SKM-1 treated with dmso at 0.1 percent for 144 hours (cell line): Measurements from ENCODE around the gene KANK2.
"Not testable (repeated sequence)": the region's sequence is repeated elsewhere in the genome, so short reads cannot be mapped to it uniquely, and the experiment has no call there.

Experiments
- DNase-seq: peaks from one replicate; lab custom pipeline; 2025; ENCODE audit not compliant: unreplicated experiment; lab: John Stamatoyannopoulos, UW

Gene KANK2

GRCh38 chr19:11174336-11174735 lies 23.0 kb downstream of the KANK2 start:
- DNase-seq, result no peak

GRCh38 chr19:11173516-11174155 lies 23.7 kb downstream of the KANK2 start:
- no peak for DNase-seq

GRCh38 chr19:11172576-11172975 lies 24.8 kb downstream of the KANK2 start:
- DNase-seq, result no peak

GRCh38 chr19:11171144-11171543 lies 26.2 kb downstream of the KANK2 start:
- no peak for DNase-seq

- DNase-seq, result no peak
Measured at GRCh38 chr19:11169896-11170678, 27.3 kb downstream of the KANK2 start.

- no peak for DNase-seq
Measured at GRCh38 chr19:11168568-11168967, 28.8 kb downstream of the KANK2 start.

- no peak for DNase-seq
Measured at GRCh38 chr19:11166281-11167142, 30.8 kb downstream of the KANK2 start.

GRCh38 chr19:11165486-11166030 lies 31.8 kb downstream of the KANK2 start:
- DNase-seq, result no peak

GRCh38 chr19:11164879-11165406 lies 32.4 kb downstream of the KANK2 start:
- DNase-seq, result no peak

GRCh38 chr19:11164296-11164695 lies 33.0 kb downstream of the KANK2 start:
- DNase-seq, result no peak

GRCh38 chr19:11160440-11160768 lies 36.9 kb downstream of the KANK2 start:
- not testable (repeated sequence) for DNase-seq

GRCh38 chr19:11159598-11160439 lies 37.5 kb downstream of the KANK2 start:
- DNase-seq, result no peak

- peak; percentile 99 for DNase-seq
Measured at GRCh38 chr19:11155373-11156120, 41.8 kb downstream of the KANK2 start, which contains the start of gene SPC24. TSS of gene SPC24 (minus strand) at chr19:11155782. CDS start at chr19:11155776, 6 bp downstream.

GRCh38 chr19:11154683-11155047 lies 42.7 kb downstream of the KANK2 start:
- DNase-seq, result no peak

- no peak for DNase-seq
Measured at GRCh38 chr19:11152318-11153062, 44.9 kb downstream of the KANK2 start.

GRCh38 chr19:11151181-11151580 lies 46.2 kb downstream of the KANK2 start:
- no peak for DNase-seq

GRCh38 chr19:11148001-11148400 lies 49.3 kb downstream of the KANK2 start:
- no peak for DNase-seq

- DNase-seq, result no peak
Measured at GRCh38 chr19:11145536-11145924, 51.8 kb downstream of the KANK2 start.
